ENCODE results near the gene BCL11B. TPM values are rescaled to one million over a fixed set of nuclear protein-coding genes. Genes with fewer than 3 reads are reported as not detected.

The BCL11B gene
- total and polyA plus RNA-seq, 2 donors = 15.1 to 55.5 TPM

- no peak for DNase-seq (ENCODE audit: low read depth in 6 of 9, low spot score in 9 of 9)
- Histone ChIP-seq H3K27ac (ENCODE audit: low read depth in 1 of 2, low read length in 1 of 2) (no peak overlapping the region), H3K4me1 (ENCODE audit: control insufficient read depth in 2 of 2, insufficient read depth in 2 of 2, low read length in 2 of 2) (peaks cover 7 to 13% of the 10 kb centered on the region in 2 donors), H3K9me3 (ENCODE audit: control insufficient read depth in 2 of 2, insufficient read depth in 1 of 2, low read length in 1 of 2) (peaks cover 0 to 8% of the 10 kb centered on the region in 2 donors), H3K27me3 (ENCODE audit: control insufficient read depth in 2 of 2, insufficient read depth in 1 of 2, low read length in 1 of 2) (peaks cover 2 to 38% of the 10 kb centered on the region in 2 donors), H3K36me3 (ENCODE audit: control insufficient read depth in 2 of 2, insufficient read depth in 2 of 2, low read length in 1 of 2) (no peaks in the 10 kb centered on the region), H3K4me3 (ENCODE audit: low read length in 2 of 2) (no peak overlapping the region)
- WGBS = 93% methylated on average over 17 of the region's 17 CpGs
These were observed 151.3 kb downstream of the BCL11B start for GRCh38 chr14:99120526-99121318.

GRCh38 chr14:99119554-99120525, 152.2 kb downstream of the BCL11B start:
- Histone ChIP-seq H3K4me1 (ENCODE audit: control insufficient read depth in 2 of 2, insufficient read depth in 2 of 2, low read length in 2 of 2) (peaks cover 7 to 13% of the 10 kb centered on the region in 2 donors), H3K27me3 (ENCODE audit: control insufficient read depth in 2 of 2, insufficient read depth in 1 of 2, low read length in 1 of 2) (peaks cover 2 to 38% of the 10 kb centered on the region in 2 donors), H3K27ac (ENCODE audit: low read depth in 1 of 2, low read length in 1 of 2) (no peak overlapping the region), H3K9me3 (ENCODE audit: control insufficient read depth in 2 of 2, insufficient read depth in 1 of 2, low read length in 1 of 2) (peaks cover 0 to 8% of the 10 kb centered on the region in 2 donors), H3K4me3 (ENCODE audit: low read length in 2 of 2) (no peak overlapping the region), H3K36me3 (ENCODE audit: control insufficient read depth in 2 of 2, insufficient read depth in 2 of 2, low read length in 1 of 2) (no peaks in the 10 kb centered on the region)
- 83% methylated on average over 18 of the region's 18 CpGs for WGBS
- DNase-seq (ENCODE audit: low read depth in 6 of 9, low spot score in 9 of 9) = no peak

Other genes with a start within 250 kb of the BCL11B start
- gene SETD3, start 208.7 kb upstream of the BCL11B start, total RNA-seq = 83.6 TPM
- 39.0 TPM for gene SETD3, start 208.7 kb upstream of the BCL11B start, polyA plus RNA-seq
- gene CCNK, start 209.2 kb upstream of the BCL11B start, total RNA-seq = 12.4 TPM
- 26.9 TPM for gene CCNK, start 209.2 kb upstream of the BCL11B start, polyA plus RNA-seq

Data from thymus (tissue), 11 donors.